Hepatocyte (in vitro differentiated cells): ENCODE results near the gene ROPN1. TPM values are rescaled to one million over a fixed set of nuclear protein-coding genes. Genes with fewer than 3 reads are reported as not detected.

ENCODE experiments used
- DNase-seq: peaks from one replicate; pipeline ENCODE4 v3.0.0-alpha.2; 2016; ENCODE audit warnings: low spot score
- H2AFZ ChIP-seq: fragments of 200-600 bp; sonication (generic); 2 replicates; pipeline ENCODE4 v1.6.0; 2016; ENCODE audit warnings: antibody characterized with exemption, mild to moderate bottlenecking
- H3K27ac ChIP-seq: fragments of 200-600 bp; sonication (generic); 2 replicates; pipeline ENCODE4 v1.5.1; 2016; ENCODE audit warnings: mild to moderate bottlenecking
- H3K27me3 ChIP-seq: fragments of 200-600 bp; sonication (generic); 2 replicates; pipeline ENCODE4 v1.6.1; 2016
- H3K36me3 ChIP-seq: fragments of 200-600 bp; sonication (generic); replicated peaks from 2 replicates; pipeline ENCODE4 v1.5.1; 2016; ENCODE audit warnings: low read depth; ENCODE audit not compliant: insufficient read depth
- H3K4me1 ChIP-seq: fragments of 200-600 bp; sonication (generic); 2 replicates; pipeline ENCODE4 v1.5.1; 2016; ENCODE audit warnings: mild to moderate bottlenecking, moderate library complexity; ENCODE audit not compliant: insufficient read depth
- H3K4me2 ChIP-seq: fragments of 200-600 bp; sonication (generic); 2 replicates; pipeline ENCODE4 v1.6.0; 2016
- H3K4me3 ChIP-seq: fragments of 200-600 bp; sonication (generic); 2 replicates; pipeline ENCODE4 v1.5.1; 2016; ENCODE audit warnings: mild to moderate bottlenecking
- H3K79me2 ChIP-seq: fragments of 200-600 bp; sonication (generic); 2 replicates; pipeline ENCODE4 v1.6.0; 2017; ENCODE audit warnings: mild to moderate bottlenecking
- H3K9me2 ChIP-seq: fragments of 200-600 bp; sonication (generic); replicated peaks from 2 replicates; pipeline ENCODE4 v1.6.0; 2017; ENCODE audit warnings: mild to moderate bottlenecking; ENCODE audit not compliant: insufficient read depth
- H3K9me3 ChIP-seq: fragments of 200-600 bp; sonication (generic); 2 replicates; pipeline ENCODE4 v1.5.1; 2016; ENCODE audit warnings: low read depth, mild to moderate bottlenecking
- H4K20me1 ChIP-seq: fragments of 200-600 bp; sonication (generic); 2 replicates; pipeline ENCODE4 v1.6.0; 2016; ENCODE audit warnings: mild to moderate bottlenecking; ENCODE audit not compliant: insufficient read depth, poor library complexity, severe bottlenecking
- EZH2 ChIP-seq: fragments of 200-600 bp; sonication (generic); IDR thresholded peaks from 2 replicates; pipeline ENCODE4 v1.6.1; 2016; ENCODE audit warnings: antibody characterized with exemption, mild to moderate bottlenecking, borderline replicate concordance
- EZH2phosphoT487 ChIP-seq: fragments of 200-600 bp; sonication (generic); IDR thresholded peaks from one replicate; pipeline ENCODE4 v1.6.1; 2018; ENCODE audit warnings: antibody characterized with exemption, mild to moderate bottlenecking, low read depth, moderate library complexity; ENCODE audit not compliant: unreplicated experiment, severe bottlenecking
- WGBS: methylation state at CpG from one replicate; pipeline ENCODE4 v1.1.6; 2016; ENCODE audit warnings: low lambda C conversion rate; ENCODE audit errors: missing lambda C conversion rate; 5-methylcytosine and 5-hydroxymethylcytosine counted together
- polyA plus RNA-seq: library from polyadenylated mRNA; unstranded; fragments of >200 nt; fragmentation: Nextera tagmentation; extraction: Ambion mirVana; gene quantifications from 2 replicates; pipeline ENCODE4 v1.2.1, GENCODE V29; 2016
- total RNA-seq: library from RNA; depleted of rRNA; stranded (reverse); fragments of >200 nt; gene quantifications from 2 replicates; pipeline ENCODE4 v1.2.3, GENCODE V29; 2014
- TF ChIP-seq, protein P1 (sequence below): fragments of 200-600 bp; sonication (generic); IDR thresholded peaks from 2 replicates; pipeline ENCODE4 v1.5.1; 2016; ENCODE audit warnings: antibody characterized with exemption, mild to moderate bottlenecking; ENCODE audit not compliant: poor library complexity

The ROPN1 gene
- total and polyA plus RNA-seq, 2 experiments from 2014 or later, result not detected

DNA sequence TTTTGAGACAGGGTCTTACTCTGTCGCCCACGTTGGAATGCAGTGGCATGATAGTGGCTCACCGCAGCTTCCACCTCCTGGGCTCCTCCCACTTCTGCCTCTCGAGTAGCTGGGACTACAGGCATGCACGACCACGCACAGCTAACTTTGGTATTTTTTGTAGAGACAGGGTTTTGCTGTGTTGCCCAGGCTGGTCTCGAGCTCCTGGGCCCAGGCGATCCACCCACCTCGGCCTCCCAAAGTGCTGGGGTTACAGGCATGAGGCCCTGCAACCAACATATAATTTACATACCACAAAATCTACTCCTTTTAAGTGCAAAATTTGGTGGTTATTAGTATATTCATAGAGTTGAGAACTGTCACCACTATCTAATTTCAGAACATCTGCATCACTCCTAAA is 62.6 kb downstream of the ROPN1 start:
- TF ChIP-seq EZH2 (no peak), EZH2phosphoT487 (no peak)
- TF ChIP-seq, protein P1, sequence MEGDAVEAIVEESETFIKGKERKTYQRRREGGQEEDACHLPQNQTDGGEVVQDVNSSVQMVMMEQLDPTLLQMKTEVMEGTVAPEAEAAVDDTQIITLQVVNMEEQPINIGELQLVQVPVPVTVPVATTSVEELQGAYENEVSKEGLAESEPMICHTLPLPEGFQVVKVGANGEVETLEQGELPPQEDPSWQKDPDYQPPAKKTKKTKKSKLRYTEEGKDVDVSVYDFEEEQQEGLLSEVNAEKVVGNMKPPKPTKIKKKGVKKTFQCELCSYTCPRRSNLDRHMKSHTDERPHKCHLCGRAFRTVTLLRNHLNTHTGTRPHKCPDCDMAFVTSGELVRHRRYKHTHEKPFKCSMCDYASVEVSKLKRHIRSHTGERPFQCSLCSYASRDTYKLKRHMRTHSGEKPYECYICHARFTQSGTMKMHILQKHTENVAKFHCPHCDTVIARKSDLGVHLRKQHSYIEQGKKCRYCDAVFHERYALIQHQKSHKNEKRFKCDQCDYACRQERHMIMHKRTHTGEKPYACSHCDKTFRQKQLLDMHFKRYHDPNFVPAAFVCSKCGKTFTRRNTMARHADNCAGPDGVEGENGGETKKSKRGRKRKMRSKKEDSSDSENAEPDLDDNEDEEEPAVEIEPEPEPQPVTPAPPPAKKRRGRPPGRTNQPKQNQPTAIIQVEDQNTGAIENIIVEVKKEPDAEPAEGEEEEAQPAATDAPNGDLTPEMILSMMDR, result no peak
- DNase-seq, result no peak
- Histone ChIP-seq H3K9me3 (no peaks in the 10 kb centered on the region), H3K4me2 (no peak overlapping the region), H3K9me2 (no peaks in the 10 kb centered on the region), H3K4me1 (no peaks in the 10 kb centered on the region), H2AFZ (no peak overlapping the region), H3K36me3 (no peaks in the 10 kb centered on the region), H4K20me1 (no peaks in the 10 kb centered on the region), H3K4me3 (no peak overlapping the region), H3K27ac (no peak overlapping the region), H3K27me3 (no peaks in the 10 kb centered on the region), H3K79me2 (no peaks in the 10 kb centered on the region)
- WGBS, result 98% methylated on average over 9 of the region's 9 CpGs

DNA sequence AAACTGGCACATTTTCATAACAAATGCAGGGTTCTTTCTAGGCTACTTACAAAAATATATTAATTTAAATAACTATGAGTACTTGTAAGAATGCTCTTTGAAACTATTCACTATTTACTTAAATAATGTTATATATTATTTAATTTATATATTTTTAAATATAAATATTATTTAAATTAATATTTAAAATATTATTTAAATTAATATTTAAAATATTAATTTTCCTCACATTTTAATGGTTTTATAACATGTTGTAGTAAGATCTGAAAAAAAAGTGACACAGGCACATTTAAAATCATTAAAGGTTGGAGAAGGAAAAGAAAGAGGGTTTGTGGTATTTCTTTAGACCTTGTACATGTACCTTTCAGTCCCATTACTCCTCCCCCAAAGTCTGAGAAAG is 65.5 kb downstream of the ROPN1 start:
- Histone ChIP-seq H3K27me3 (no peaks in the 10 kb centered on the region), H3K27ac (no peak overlapping the region)

DNA sequence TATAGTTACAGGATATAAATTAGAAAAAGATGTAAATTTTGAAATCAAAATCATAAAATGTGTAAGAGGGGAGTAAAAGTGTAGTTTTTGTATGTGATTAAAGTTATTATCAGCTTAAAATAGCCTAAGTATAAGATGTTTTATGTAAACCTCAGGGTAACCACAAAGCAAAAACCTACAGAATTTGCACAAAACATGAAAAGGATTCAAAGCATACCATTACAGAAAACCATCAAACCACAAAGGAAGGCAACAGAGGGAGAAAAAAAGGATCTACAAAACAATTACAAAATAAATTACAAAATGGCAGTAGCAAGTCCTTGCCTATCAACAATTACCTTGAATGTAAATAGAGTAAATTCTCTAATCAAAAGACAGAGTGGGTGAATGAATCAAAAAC is 71.1 kb downstream of the ROPN1 start:
- Histone ChIP-seq H3K4me3 (no peak overlapping the region), H3K27me3 (no peaks in the 10 kb centered on the region), H3K36me3 (no peaks in the 10 kb centered on the region), H4K20me1 (no peaks in the 10 kb centered on the region), H2AFZ (no peak overlapping the region), H3K4me2 (no peak overlapping the region), H3K9me3 (no peaks in the 10 kb centered on the region), H3K9me2 (no peaks in the 10 kb centered on the region), H3K79me2 (no peaks in the 10 kb centered on the region), H3K27ac (no peak overlapping the region), H3K4me1 (no peaks in the 10 kb centered on the region)
- TF ChIP-seq EZH2phosphoT487, result no peak
- TF ChIP-seq EZH2, result no peak
- TF ChIP-seq, protein P1, result no peak
- no peak for DNase-seq

More for the DNA sequence above, 65.5 kb downstream of the ROPN1 start:
- Histone ChIP-seq H3K4me2 (no peak overlapping the region), H3K9me3 (no peaks in the 10 kb centered on the region), H3K4me3 (no peak overlapping the region), H4K20me1 (no peaks in the 10 kb centered on the region), H3K79me2 (no peaks in the 10 kb centered on the region), H3K36me3 (no peaks in the 10 kb centered on the region), H2AFZ (no peak overlapping the region), H3K4me1 (no peaks in the 10 kb centered on the region), H3K9me2 (no peaks in the 10 kb centered on the region)
- TF ChIP-seq, protein P1, result no peak
- TF ChIP-seq EZH2phosphoT487, result no peak
- TF ChIP-seq EZH2, result no peak
- no peak for DNase-seq

DNA sequence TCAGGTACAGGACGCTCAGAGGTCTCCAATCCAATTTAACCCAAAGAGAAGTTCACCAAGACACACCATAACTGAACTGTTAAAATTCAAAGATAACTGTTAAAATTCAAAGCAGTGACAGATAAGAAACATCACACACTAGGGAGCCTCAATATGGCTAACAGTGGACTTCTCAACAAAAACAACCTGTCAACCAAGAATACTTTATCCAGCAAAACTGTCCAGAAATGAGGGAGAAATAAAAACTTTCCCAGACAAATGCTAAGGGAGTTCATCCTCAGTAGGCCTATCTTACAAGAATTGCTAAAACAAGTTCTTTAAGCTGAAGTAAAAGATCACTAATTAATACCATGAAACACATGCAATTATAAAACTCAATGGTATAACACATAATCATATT is 71.5 kb downstream of the ROPN1 start:
- Histone ChIP-seq H3K9me2 (no peaks in the 10 kb centered on the region), H3K27me3 (no peaks in the 10 kb centered on the region), H3K9me3 (no peaks in the 10 kb centered on the region), H2AFZ (no peak overlapping the region), H3K79me2 (no peaks in the 10 kb centered on the region), H3K4me2 (no peak overlapping the region), H3K4me1 (no peaks in the 10 kb centered on the region), H4K20me1 (no peaks in the 10 kb centered on the region), H3K36me3 (no peaks in the 10 kb centered on the region), H3K4me3 (no peak overlapping the region), H3K27ac (no peak overlapping the region)
- no peak for TF ChIP-seq EZH2
- TF ChIP-seq, protein P1, result no peak
- no peak for TF ChIP-seq EZH2phosphoT487
- WGBS, result 97% methylated on average over 1 of the region's 1 CpG
- DNase-seq, result no peak
